Lower lobe of right lung (tissue), 2 donors: ENCODE results near the gene TBX2. TPM values are rescaled to one million over a fixed set of nuclear protein-coding genes. Genes with fewer than 3 reads are reported as not detected.

ENCODE experiments used
- ATAC-seq, 2 donors: fragments of 200-7000 bp; cut with Tn5 transposase; one replicate each; pipeline ENCODE4 v1.9.1; 2020 to 2022; ENCODE audit warnings: mild to moderate bottlenecking in 2 of 2, moderate library complexity in 2 of 2
- DNase-seq: peaks from one replicate; pipeline ENCODE4 v3.0.0-alpha.2; 2020
- H3K27ac ChIP-seq: fragments of 200-600 bp; one replicate; pipeline ENCODE4 v1.8.0; 2022
- H3K27me3 ChIP-seq: fragments of 200-600 bp; one replicate; pipeline ENCODE4 v1.8.0; 2022; ENCODE audit warnings: low read depth
- H3K36me3 ChIP-seq: fragments of 200-600 bp; one replicate; pipeline ENCODE4 v1.8.0; 2022; ENCODE audit warnings: mild to moderate bottlenecking
- H3K4me1 ChIP-seq: fragments of 200-600 bp; one replicate; pipeline ENCODE4 v1.8.0; 2022
- H3K4me3 ChIP-seq: fragments of 200-600 bp; one replicate; pipeline ENCODE4 v1.8.0; 2022; ENCODE audit warnings: mild to moderate bottlenecking
- H3K9me3 ChIP-seq: fragments of 200-600 bp; one replicate; pipeline ENCODE4 v1.8.0; 2022
- CTCF ChIP-seq: fragments of 200-600 bp; IDR thresholded peaks from one replicate; pipeline ENCODE4 v1.8.0; 2022; ENCODE audit warnings: antibody characterized with exemption, mild to moderate bottlenecking
- intact Hi-C: fragments of 100-400 bp; cut with DNase I; formaldehyde crosslinking; loops from one replicate; pipeline ENCODE4 v1.11.0; 2022
- total RNA-seq: library from RNA; stranded (reverse); fragmentation: NEBNext Ultra II Directional; extraction: Animal tissue kit (Norgen Biotek cat#: 25700); gene quantifications from one replicate; pipeline ENCODE4 v1.2.1, GENCODE V29; 2021
- donor health status: DM: no; HTN: yes; CAD: no; lungs with severe emphysema.

The TBX2 gene
- total RNA-seq, 1 donor from 2014 or later = 83.3 TPM

GRCh38 chr17:61457226-61457983, 57.8 kb downstream of the TBX2 start:
- H3K36me3 ChIP-seq = no peaks in the 10 kb centered on the region
- no peak for ATAC-seq
- H3K9me3 ChIP-seq = no peaks in the 10 kb centered on the region
- H3K27ac ChIP-seq = peak overlapping the region; percentile 84
- H3K4me1 ChIP-seq = peaks cover 37% of the 10 kb centered on the region
- intact Hi-C loops = no loop called here
- peak overlapping the region; percentile 53 for H3K4me3 ChIP-seq
- TF ChIP-seq CTCF = no peak
- peaks cover 88% of the 10 kb centered on the region for H3K27me3 ChIP-seq
- DNase-seq = no peak

- H3K27ac ChIP-seq = peak overlapping the region; percentile 84
- ATAC-seq = no peak
- no peak for TF ChIP-seq CTCF
- peaks cover 34% of the 10 kb centered on the region for H3K4me1 ChIP-seq
- no peaks in the 10 kb centered on the region for H3K9me3 ChIP-seq
- intact Hi-C loops = no loop called here
- H3K36me3 ChIP-seq = no peaks in the 10 kb centered on the region
- peak overlapping the region; percentile 53 for H3K4me3 ChIP-seq
- H3K27me3 ChIP-seq = peaks cover 89% of the 10 kb centered on the region
- DNase-seq = no peak
Measured at GRCh38 chr17:61458000-61458399, 58.4 kb downstream of the TBX2 start.

GRCh38 chr17:61458421-61459141, 58.9 kb downstream of the TBX2 start:
- ATAC-seq (no peak), DNase-seq (no peak)
- TF ChIP-seq CTCF = no peak
- peaks cover 34% of the 10 kb centered on the region for H3K4me1 ChIP-seq
- intact Hi-C loops = no loop called here
- H3K36me3 ChIP-seq = no peaks in the 10 kb centered on the region
- H3K4me3 ChIP-seq = peak overlapping the region; percentile 10
- H3K27ac ChIP-seq = peak overlapping the region; percentile 29
- peaks cover 90% of the 10 kb centered on the region for H3K27me3 ChIP-seq
- no peaks in the 10 kb centered on the region for H3K9me3 ChIP-seq

Other genes starting within 250 kb of the TBX2 start
- 22.3 TPM for gene TBX4, start 52.6 kb downstream of the TBX2 start, total RNA-seq
- gene NACA2, start 191.4 kb downstream of the TBX2 start, total RNA-seq = not detected